Measurements from ENCODE around the gene ACSM3. TPM values are rescaled to one million over a fixed set of nuclear protein-coding genes. Genes with fewer than 3 reads are reported as not detected.
A peak's percentile ranks its signal among the peaks of the same experiment; 100 is the strongest.

The ACSM3 gene
- total RNA-seq, 2 donors from 2014 or later, result 1.6 to 1.8 TPM

DNA sequence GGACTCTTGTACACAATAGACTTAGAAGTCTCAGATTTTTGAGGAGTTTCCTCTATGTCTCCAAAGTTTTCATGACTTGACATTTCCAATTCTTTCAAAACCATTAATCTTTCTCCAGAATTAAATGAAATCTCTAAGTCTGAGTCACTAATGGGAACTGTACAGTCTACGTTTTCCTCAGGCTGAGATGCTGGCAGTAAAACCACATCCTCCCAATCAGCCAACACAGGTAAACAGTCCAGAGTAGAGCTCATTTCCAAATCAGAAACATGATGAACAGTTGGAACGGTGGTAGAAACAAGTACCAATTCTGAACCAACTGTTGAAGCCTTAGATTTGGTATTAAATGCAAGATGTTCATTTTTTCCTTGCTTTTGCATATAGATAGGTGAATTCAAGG, 34.5 kb downstream of the ACSM3 start:
- Histone ChIP-seq H3K27me3 (ENCODE audit: control insufficient read depth, insufficient read depth, low read length, poor library complexity, severe bottlenecking) (no peaks in the 10 kb centered on the region), H3K4me1 (ENCODE audit: control insufficient read depth, insufficient read depth, low read length) (no peaks in the 10 kb centered on the region), H3K27ac (ENCODE audit: low read depth, low read length) (no peak overlapping the region), H3K4me3 (ENCODE audit: low read length) (no peak overlapping the region), H3K36me3 (ENCODE audit: control insufficient read depth, insufficient read depth, low read length) (peaks cover 23% of the 10 kb centered on the region), H3K9me3 (ENCODE audit: control insufficient read depth, low read length) (no peaks in the 10 kb centered on the region), H3K9ac (ENCODE audit: extremely low read depth, low read length, poor library complexity, severe bottlenecking) (no peak overlapping the region)
- Mint-ChIP-seq H3K27ac (no peak overlapping the region), H3K27me3 (ENCODE audit: insufficient read depth) (no peaks in the 10 kb centered on the region), H3K36me3 (ENCODE audit: low read depth) (peaks cover 9% of the 10 kb centered on the region), H3K4me3 (no peak overlapping the region), H3K4me1 (no peaks in the 10 kb centered on the region), H3K9me3 (no peaks in the 10 kb centered on the region)
- TF ChIP-seq CTCF (conservative IDR thresholded peaks at IDR 0.05), result no peak
- no peak for DNase-seq
- 89 to 100% methylated on average over 1 to 2 of the region's 2 CpGs for WGBS, 2 experiments (ENCODE audit: insufficient coverage in 1 of 2, insufficient read length in 1 of 2)

- 85 to 100% methylated on average over 1 of the region's 2 CpGs for WGBS, 2 experiments (ENCODE audit: insufficient coverage in 1 of 2, insufficient read length in 1 of 2)
- Histone ChIP-seq H3K4me1 (ENCODE audit: control insufficient read depth, insufficient read depth, low read length) (no peaks in the 10 kb centered on the region), H3K36me3 (ENCODE audit: control insufficient read depth, insufficient read depth, low read length) (peaks cover 23% of the 10 kb centered on the region), H3K4me3 (ENCODE audit: low read length) (no peak overlapping the region), H3K27me3 (ENCODE audit: control insufficient read depth, insufficient read depth, low read length, poor library complexity, severe bottlenecking) (no peaks in the 10 kb centered on the region), H3K9ac (ENCODE audit: extremely low read depth, low read length, poor library complexity, severe bottlenecking) (no peak overlapping the region), H3K9me3 (ENCODE audit: control insufficient read depth, low read length) (no peaks in the 10 kb centered on the region), H3K27ac (ENCODE audit: low read depth, low read length) (no peak overlapping the region)
- DNase-seq, result no peak
- H3K36me3 Mint-ChIP-seq (ENCODE audit: low read depth), result peaks cover 9% of the 10 kb centered on the region
- TF ChIP-seq CTCF (conservative IDR thresholded peaks at IDR 0.05), result peak; percentile 72
- no peaks in the 10 kb centered on the region for H3K4me1 Mint-ChIP-seq
- H3K27me3 Mint-ChIP-seq (ENCODE audit: insufficient read depth), result no peaks in the 10 kb centered on the region
- no peak overlapping the region for H3K4me3 Mint-ChIP-seq
- H3K27ac Mint-ChIP-seq, result no peak overlapping the region
- no peaks in the 10 kb centered on the region for H3K9me3 Mint-ChIP-seq
Observed at GRCh38 chr16:20799599-20799998, 35.8 kb downstream of the ACSM3 start.

- Mint-ChIP-seq H3K4me3 (no peak overlapping the region), H3K27me3 (ENCODE audit: insufficient read depth) (no peaks in the 10 kb centered on the region), H3K36me3 (ENCODE audit: low read depth) (peaks cover 9% of the 10 kb centered on the region), H3K27ac (no peak overlapping the region), H3K4me1 (peaks cover 5% of the 10 kb centered on the region), H3K9me3 (no peaks in the 10 kb centered on the region)
- no peak overlapping the region for H3K27ac ChIP-seq (ENCODE audit: low read depth, low read length)
- H3K9ac ChIP-seq (ENCODE audit: extremely low read depth, low read length, poor library complexity, severe bottlenecking), result no peak overlapping the region
- no CpG with 5 or more reads among the region's 1 CpG for WGBS, 2 experiments (ENCODE audit: insufficient coverage in 1 of 2, insufficient read length in 1 of 2)
- no peak for DNase-seq
- no peaks in the 10 kb centered on the region for H3K27me3 ChIP-seq (ENCODE audit: control insufficient read depth, insufficient read depth, low read length, poor library complexity, severe bottlenecking)
- no peaks in the 10 kb centered on the region for H3K4me1 ChIP-seq (ENCODE audit: control insufficient read depth, insufficient read depth, low read length)
- no peak overlapping the region for H3K4me3 ChIP-seq (ENCODE audit: low read length)
- H3K36me3 ChIP-seq (ENCODE audit: control insufficient read depth, insufficient read depth, low read length), result peaks cover 23% of the 10 kb centered on the region
- TF ChIP-seq CTCF (conservative IDR thresholded peaks at IDR 0.05), result no peak
- H3K9me3 ChIP-seq (ENCODE audit: control insufficient read depth, low read length), result no peaks in the 10 kb centered on the region
Observed at GRCh38 chr16:20801278-20801677, 37.5 kb downstream of the ACSM3 start.

Data from endodermal cell (in vitro differentiated cells).